HEK293 (cell line): ENCODE results near the gene AFG3L2.

Experiments used
- ZNF132 ChIP-seq: fragments of 450-650 bp; formaldehyde crosslinking; IDR thresholded peaks from 2 replicates; pipeline ENCODE4 v1.5.1; 2017; ENCODE audit warnings: missing biosample characterization, missing genetic modification characterization, borderline replicate concordance
- ZNF580 ChIP-seq: fragments of 450-650 bp; formaldehyde crosslinking; IDR thresholded peaks from 2 replicates; pipeline ENCODE4 v1.5.1; 2016; ENCODE audit warnings: missing biosample characterization, missing genetic modification characterization
- ZNF677 ChIP-seq: fragments of 450-650 bp; IDR thresholded peaks from 2 replicates; pipeline ENCODE4 v1.5.0; 2018; ENCODE audit warnings: missing biosample characterization, mild to moderate bottlenecking, missing genetic modification characterization, moderate library complexity
- ZNF704 ChIP-seq: fragments of 450-650 bp; formaldehyde crosslinking; IDR thresholded peaks from 2 replicates; pipeline ENCODE4 v1.5.1; 2016; ENCODE audit warnings: missing biosample characterization, missing genetic modification characterization
- TF ChIP-seq, protein P1 (sequence below): fragments of 450-650 bp; formaldehyde crosslinking; IDR thresholded peaks from 2 replicates; pipeline ENCODE4 v1.5.1; 2016; ENCODE audit warnings: missing biosample characterization, missing genetic modification characterization
- TF ChIP-seq, protein P2 (sequence below): fragments of 450-650 bp; formaldehyde crosslinking; IDR thresholded peaks from 2 replicates; pipeline ENCODE4 v1.5.1; 2016; ENCODE audit warnings: missing biosample characterization, missing genetic modification characterization

DNA sequence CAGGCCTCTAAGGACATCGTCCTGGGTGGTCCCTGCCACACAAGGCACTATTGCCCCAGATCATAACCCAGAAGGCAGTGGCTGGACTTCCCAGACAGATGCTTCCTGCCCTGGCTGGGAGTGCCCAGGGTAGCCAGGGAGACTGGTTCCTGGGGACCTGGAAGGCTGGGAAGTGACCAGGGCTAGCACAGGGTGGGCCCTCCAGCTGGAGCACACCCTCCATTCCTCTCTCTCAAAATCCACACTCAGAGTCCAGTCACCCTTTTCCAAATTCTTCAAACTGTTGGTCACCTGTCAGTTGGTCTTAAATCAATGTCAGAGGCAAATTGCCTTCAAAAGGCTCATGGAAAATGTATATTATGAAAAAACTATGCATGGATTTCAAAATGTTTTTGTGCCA is 80.6 kb downstream of the AFG3L2 start:
- TF ChIP-seq, protein P1, sequence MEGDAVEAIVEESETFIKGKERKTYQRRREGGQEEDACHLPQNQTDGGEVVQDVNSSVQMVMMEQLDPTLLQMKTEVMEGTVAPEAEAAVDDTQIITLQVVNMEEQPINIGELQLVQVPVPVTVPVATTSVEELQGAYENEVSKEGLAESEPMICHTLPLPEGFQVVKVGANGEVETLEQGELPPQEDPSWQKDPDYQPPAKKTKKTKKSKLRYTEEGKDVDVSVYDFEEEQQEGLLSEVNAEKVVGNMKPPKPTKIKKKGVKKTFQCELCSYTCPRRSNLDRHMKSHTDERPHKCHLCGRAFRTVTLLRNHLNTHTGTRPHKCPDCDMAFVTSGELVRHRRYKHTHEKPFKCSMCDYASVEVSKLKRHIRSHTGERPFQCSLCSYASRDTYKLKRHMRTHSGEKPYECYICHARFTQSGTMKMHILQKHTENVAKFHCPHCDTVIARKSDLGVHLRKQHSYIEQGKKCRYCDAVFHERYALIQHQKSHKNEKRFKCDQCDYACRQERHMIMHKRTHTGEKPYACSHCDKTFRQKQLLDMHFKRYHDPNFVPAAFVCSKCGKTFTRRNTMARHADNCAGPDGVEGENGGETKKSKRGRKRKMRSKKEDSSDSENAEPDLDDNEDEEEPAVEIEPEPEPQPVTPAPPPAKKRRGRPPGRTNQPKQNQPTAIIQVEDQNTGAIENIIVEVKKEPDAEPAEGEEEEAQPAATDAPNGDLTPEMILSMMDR (tag by site-specific recombination) = no peak
- no peak for TF ChIP-seq ZNF677 (tag by site-specific recombination)
- TF ChIP-seq ZNF580 (tag by site-specific recombination) = no peak
- TF ChIP-seq ZNF704 = no peak
- TF ChIP-seq, protein P2, sequence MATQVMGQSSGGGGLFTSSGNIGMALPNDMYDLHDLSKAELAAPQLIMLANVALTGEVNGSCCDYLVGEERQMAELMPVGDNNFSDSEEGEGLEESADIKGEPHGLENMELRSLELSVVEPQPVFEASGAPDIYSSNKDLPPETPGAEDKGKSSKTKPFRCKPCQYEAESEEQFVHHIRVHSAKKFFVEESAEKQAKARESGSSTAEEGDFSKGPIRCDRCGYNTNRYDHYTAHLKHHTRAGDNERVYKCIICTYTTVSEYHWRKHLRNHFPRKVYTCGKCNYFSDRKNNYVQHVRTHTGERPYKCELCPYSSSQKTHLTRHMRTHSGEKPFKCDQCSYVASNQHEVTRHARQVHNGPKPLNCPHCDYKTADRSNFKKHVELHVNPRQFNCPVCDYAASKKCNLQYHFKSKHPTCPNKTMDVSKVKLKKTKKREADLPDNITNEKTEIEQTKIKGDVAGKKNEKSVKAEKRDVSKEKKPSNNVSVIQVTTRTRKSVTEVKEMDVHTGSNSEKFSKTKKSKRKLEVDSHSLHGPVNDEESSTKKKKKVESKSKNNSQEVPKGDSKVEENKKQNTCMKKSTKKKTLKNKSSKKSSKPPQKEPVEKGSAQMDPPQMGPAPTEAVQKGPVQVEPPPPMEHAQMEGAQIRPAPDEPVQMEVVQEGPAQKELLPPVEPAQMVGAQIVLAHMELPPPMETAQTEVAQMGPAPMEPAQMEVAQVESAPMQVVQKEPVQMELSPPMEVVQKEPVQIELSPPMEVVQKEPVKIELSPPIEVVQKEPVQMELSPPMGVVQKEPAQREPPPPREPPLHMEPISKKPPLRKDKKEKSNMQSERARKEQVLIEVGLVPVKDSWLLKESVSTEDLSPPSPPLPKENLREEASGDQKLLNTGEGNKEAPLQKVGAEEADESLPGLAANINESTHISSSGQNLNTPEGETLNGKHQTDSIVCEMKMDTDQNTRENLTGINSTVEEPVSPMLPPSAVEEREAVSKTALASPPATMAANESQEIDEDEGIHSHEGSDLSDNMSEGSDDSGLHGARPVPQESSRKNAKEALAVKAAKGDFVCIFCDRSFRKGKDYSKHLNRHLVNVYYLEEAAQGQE = no peak
- no peak for TF ChIP-seq ZNF132 (tag by site-specific recombination)
